Memory B cell (primary cell): ENCODE measurements around the gene PAAF1.
"Not testable (repeated sequence)": the region's sequence is repeated elsewhere in the genome, so short reads cannot be mapped to it uniquely, and the experiment has no call there.

Source experiments
- ATAC-seq: fragments of 150-1000 bp; cut with Tn5 transposase; 2 replicates; pipeline ENCODE4 v1.10.0; 2021; ENCODE audit warnings: low read depth, mild to moderate bottlenecking, moderate library complexity
- DNase-seq, 2 donors: peaks; one replicate each; pipeline ENCODE4 v3.0.0; 2022; ENCODE audit warnings: low spot score in 2 of 2
- H3K27ac Mint-ChIP-seq: one replicate; pipeline ENCODE4 v1.8.0; 2022; ENCODE audit warnings: mild to moderate bottlenecking, moderate library complexity, mixed read lengths
- H3K27me3 Mint-ChIP-seq: one replicate; pipeline ENCODE4 v1.8.0; 2022; ENCODE audit warnings: mixed read lengths
- H3K36me3 Mint-ChIP-seq: one replicate; pipeline ENCODE4 v1.8.0; 2022; ENCODE audit warnings: mild to moderate bottlenecking, mixed read lengths
- H3K4me1 Mint-ChIP-seq: one replicate; pipeline ENCODE4 v1.8.0; 2022; ENCODE audit warnings: mixed read lengths
- H3K4me3 Mint-ChIP-seq: one replicate; pipeline ENCODE4 v1.8.0; 2022; ENCODE audit warnings: mild to moderate bottlenecking, moderate library complexity, mixed read lengths
- H3K9me3 Mint-ChIP-seq: one replicate; pipeline ENCODE4 v1.8.0; 2022; ENCODE audit warnings: mixed read lengths

The PAAF1 gene

DNA sequence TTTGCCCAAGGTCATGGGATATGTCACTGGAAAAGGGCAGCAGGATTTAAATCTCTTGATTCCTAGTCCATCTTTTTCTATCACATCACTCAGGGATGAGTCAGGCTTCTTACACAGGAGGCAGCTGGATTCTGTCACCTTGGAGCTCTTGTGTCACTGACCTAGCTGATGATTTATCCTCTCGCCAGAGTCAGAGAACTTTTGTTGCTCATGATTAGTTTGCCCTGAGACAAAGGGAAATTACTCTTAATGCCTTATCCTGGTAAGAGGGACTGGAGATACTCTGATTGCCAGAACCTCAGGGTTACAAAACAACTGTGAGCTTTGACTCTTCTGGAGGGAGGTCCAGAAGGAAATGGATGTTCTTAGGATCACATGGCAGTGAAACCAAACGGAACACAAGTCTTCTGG lies 10.2 kb upstream of the PAAF1 start:
- H3K9me3 Mint-ChIP-seq, result no peaks in the 10 kb centered on the region
- DNase-seq (no peak), ATAC-seq (no peak)
- H3K4me3 Mint-ChIP-seq, result no peak overlapping the region
- H3K4me1 Mint-ChIP-seq, result peaks cover 2% of the 10 kb centered on the region
- H3K27me3 Mint-ChIP-seq, result no peaks in the 10 kb centered on the region
- peaks cover 19% of the 10 kb centered on the region for H3K36me3 Mint-ChIP-seq
- no peak overlapping the region for H3K27ac Mint-ChIP-seq

GRCh38 chr11:73869332-73869949 lies 7.4 kb upstream of the PAAF1 start:
- Mint-ChIP-seq H3K9me3 (no peaks in the 10 kb centered on the region), H3K4me1 (peaks cover 10% of the 10 kb centered on the region), H3K36me3 (peaks cover 17% of the 10 kb centered on the region), H3K27ac (no peak overlapping the region), H3K27me3 (no peaks in the 10 kb centered on the region), H3K4me3 (no peak overlapping the region)
- DNase-seq (no peak), ATAC-seq (no peak)

DNA sequence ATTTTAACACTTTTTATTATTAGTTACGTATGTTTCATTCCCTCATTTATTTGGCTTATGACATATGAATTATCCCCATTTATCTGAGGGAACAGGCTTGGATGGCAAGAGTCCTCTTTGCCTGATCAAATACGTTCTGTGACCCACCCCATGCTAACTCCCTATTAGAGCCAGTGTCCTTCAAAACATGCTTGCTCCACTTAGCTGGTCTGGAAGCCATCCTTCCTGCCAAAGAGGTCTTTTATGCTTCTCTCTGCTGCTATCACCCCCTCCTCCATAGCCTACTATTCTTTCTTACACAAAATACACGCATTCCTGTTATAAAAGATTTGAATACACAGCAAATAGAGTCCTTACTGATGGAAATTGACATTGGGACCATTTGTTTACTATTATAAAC lies 6.5 kb upstream of the PAAF1 start:
- H3K27me3 Mint-ChIP-seq, result no peaks in the 10 kb centered on the region
- no peaks in the 10 kb centered on the region for H3K9me3 Mint-ChIP-seq
- H3K4me3 Mint-ChIP-seq, result no peak overlapping the region
- peaks cover 13% of the 10 kb centered on the region for H3K36me3 Mint-ChIP-seq
- ATAC-seq (no peak), DNase-seq (no peak)
- no peak overlapping the region for H3K27ac Mint-ChIP-seq
- peaks cover 13% of the 10 kb centered on the region for H3K4me1 Mint-ChIP-seq

DNA sequence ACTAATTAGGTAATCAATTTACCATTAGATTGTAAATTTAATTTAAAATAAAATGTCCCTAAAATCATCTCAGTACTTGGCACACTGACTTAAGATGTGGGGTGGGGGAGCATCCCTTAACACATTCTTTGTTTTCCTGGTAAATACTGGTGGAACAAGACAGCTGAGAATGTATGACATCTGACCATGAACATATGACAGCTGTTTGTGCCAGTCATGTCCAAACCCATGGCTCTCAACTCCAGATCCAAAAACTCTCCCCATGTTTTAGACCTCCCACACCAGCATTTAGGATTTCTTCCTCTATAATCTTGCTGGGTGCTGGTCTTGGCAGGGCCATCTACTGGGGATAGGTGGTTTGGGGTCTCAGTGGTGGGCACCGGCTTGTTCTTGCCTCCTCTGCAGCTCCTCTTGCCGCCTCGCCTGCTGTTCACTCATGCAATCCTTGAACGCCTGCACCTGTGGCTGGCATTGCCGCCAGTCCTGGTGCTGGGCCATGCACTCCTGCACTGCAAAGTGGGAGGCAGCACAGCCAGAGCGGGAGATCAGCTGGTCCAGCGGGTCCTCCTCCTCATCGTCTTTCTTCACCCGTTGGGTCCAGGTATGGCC lies 3.9 kb upstream of the PAAF1 start:
- Mint-ChIP-seq H3K36me3 (peaks cover 11% of the 10 kb centered on the region), H3K4me1 (peaks cover 24% of the 10 kb centered on the region), H3K27me3 (no peaks in the 10 kb centered on the region), H3K4me3 (no peak overlapping the region), H3K9me3 (no peaks in the 10 kb centered on the region), H3K27ac (peak overlapping the region; percentile 55)
- ATAC-seq (no peak), DNase-seq (no peak)

- H3K36me3 Mint-ChIP-seq, result peaks cover 11% of the 10 kb centered on the region
Measured at GRCh38 chr11:73875380-73875779, 1.4 kb upstream of the PAAF1 start.

DNA sequence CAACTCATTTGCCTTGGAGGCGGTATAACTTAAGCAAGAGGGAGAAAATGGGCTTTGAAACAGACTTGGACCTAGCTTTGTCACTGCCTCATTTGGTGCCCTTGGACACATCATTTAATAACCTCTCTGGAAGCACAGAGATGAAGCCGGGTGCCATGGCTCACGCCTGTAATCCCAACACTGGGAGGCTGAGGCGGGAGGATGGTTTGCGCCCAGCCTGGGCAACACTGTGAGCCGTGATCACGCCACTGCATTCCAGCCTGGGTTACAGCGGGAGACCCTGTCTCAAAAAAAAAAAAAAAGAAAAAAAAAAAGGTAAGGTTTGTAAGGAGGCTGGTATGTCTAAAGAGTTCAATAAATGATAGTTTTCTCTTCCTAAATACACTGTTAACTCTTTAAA lies 959 bp upstream of the PAAF1 start:
- H3K27ac Mint-ChIP-seq, result peak overlapping the region; percentile 95
- peaks cover 11% of the 10 kb centered on the region for H3K36me3 Mint-ChIP-seq
- ATAC-seq, result no peak
- H3K4me1 Mint-ChIP-seq, result peaks cover 24% of the 10 kb centered on the region
- H3K4me3 Mint-ChIP-seq, result peak overlapping the region; percentile 99
- DNase-seq, result no peak
- no peaks in the 10 kb centered on the region for H3K27me3 Mint-ChIP-seq
- no peaks in the 10 kb centered on the region for H3K9me3 Mint-ChIP-seq

More at GRCh38 chr11:73875380-73875779, 1.4 kb upstream of the PAAF1 start:
- DNase-seq (no peak), ATAC-seq (no peak)
- Mint-ChIP-seq H3K27me3 (no peaks in the 10 kb centered on the region), H3K9me3 (no peaks in the 10 kb centered on the region), H3K4me1 (peaks cover 24% of the 10 kb centered on the region), H3K4me3 (peak overlapping the region; percentile 99), H3K27ac (peak overlapping the region; percentile 95)

GRCh38 chr11:73878771-73879170 lies 2.0 kb downstream of the PAAF1 start:
- Mint-ChIP-seq H3K36me3 (peaks cover 4% of the 10 kb centered on the region), H3K27ac (no peak overlapping the region), H3K4me1 (peaks cover 21% of the 10 kb centered on the region), H3K9me3 (no peaks in the 10 kb centered on the region), H3K27me3 (no peaks in the 10 kb centered on the region), H3K4me3 (no peak overlapping the region)
- DNase-seq (no peak), ATAC-seq (no peak)

GRCh38 chr11:73880449-73880848 lies 3.6 kb downstream of the PAAF1 start:
- H3K27ac Mint-ChIP-seq, DNase-seq, H3K9me3 Mint-ChIP-seq, H3K4me3 Mint-ChIP-seq, H3K27me3 Mint-ChIP-seq, H3K36me3 Mint-ChIP-seq, ATAC-seq: not testable (repeated sequence)
- H3K4me1 Mint-ChIP-seq, result peaks cover 12% of the 10 kb centered on the region

- no peak for DNase-seq
- H3K4me1 Mint-ChIP-seq, result peaks cover 5% of the 10 kb centered on the region
- H3K27ac Mint-ChIP-seq, result no peak overlapping the region
- no peaks in the 10 kb centered on the region for H3K27me3 Mint-ChIP-seq
- H3K36me3 Mint-ChIP-seq, result peaks cover 13% of the 10 kb centered on the region
- no peak overlapping the region for H3K4me3 Mint-ChIP-seq
- no peaks in the 10 kb centered on the region for H3K9me3 Mint-ChIP-seq
- no peak for ATAC-seq
Measured at GRCh38 chr11:73883856-73884255, 7.1 kb downstream of the PAAF1 start.

GRCh38 chr11:73888244-73888643 lies 11.4 kb downstream of the PAAF1 start:
- Mint-ChIP-seq H3K36me3 (peaks cover 25% of the 10 kb centered on the region), H3K27ac (no peak overlapping the region), H3K4me1 (peaks cover 4% of the 10 kb centered on the region), H3K27me3 (no peaks in the 10 kb centered on the region), H3K4me3 (no peak overlapping the region), H3K9me3 (no peaks in the 10 kb centered on the region)
- DNase-seq (no peak), ATAC-seq (no peak)

GRCh38 chr11:73889019-73889418 lies 12.2 kb downstream of the PAAF1 start:
- H3K4me3 Mint-ChIP-seq, result no peak overlapping the region
- no peaks in the 10 kb centered on the region for H3K9me3 Mint-ChIP-seq
- no peak overlapping the region for H3K27ac Mint-ChIP-seq
- no peak for ATAC-seq
- no peaks in the 10 kb centered on the region for H3K27me3 Mint-ChIP-seq
- H3K36me3 Mint-ChIP-seq, result peaks cover 19% of the 10 kb centered on the region
- peaks cover 2% of the 10 kb centered on the region for H3K4me1 Mint-ChIP-seq
- DNase-seq, result no peak

- Mint-ChIP-seq H3K36me3 (peaks cover 19% of the 10 kb centered on the region), H3K27me3 (no peaks in the 10 kb centered on the region), H3K4me3 (no peak overlapping the region), H3K27ac (no peak overlapping the region), H3K4me1 (peaks cover 2% of the 10 kb centered on the region), H3K9me3 (no peaks in the 10 kb centered on the region)
- DNase-seq (no peak), ATAC-seq (no peak)
Measured at GRCh38 chr11:73889536-73889935, 12.7 kb downstream of the PAAF1 start.

- no peaks in the 10 kb centered on the region for H3K4me1 Mint-ChIP-seq
- H3K4me3 Mint-ChIP-seq, result no peak overlapping the region
- ATAC-seq (no peak), DNase-seq (no peak)
- no peaks in the 10 kb centered on the region for H3K9me3 Mint-ChIP-seq
- H3K27ac Mint-ChIP-seq, result no peak overlapping the region
- H3K36me3 Mint-ChIP-seq, result peaks cover 17% of the 10 kb centered on the region
- H3K27me3 Mint-ChIP-seq, result no peaks in the 10 kb centered on the region
Measured at GRCh38 chr11:73893041-73893440, 16.2 kb downstream of the PAAF1 start.

DNA sequence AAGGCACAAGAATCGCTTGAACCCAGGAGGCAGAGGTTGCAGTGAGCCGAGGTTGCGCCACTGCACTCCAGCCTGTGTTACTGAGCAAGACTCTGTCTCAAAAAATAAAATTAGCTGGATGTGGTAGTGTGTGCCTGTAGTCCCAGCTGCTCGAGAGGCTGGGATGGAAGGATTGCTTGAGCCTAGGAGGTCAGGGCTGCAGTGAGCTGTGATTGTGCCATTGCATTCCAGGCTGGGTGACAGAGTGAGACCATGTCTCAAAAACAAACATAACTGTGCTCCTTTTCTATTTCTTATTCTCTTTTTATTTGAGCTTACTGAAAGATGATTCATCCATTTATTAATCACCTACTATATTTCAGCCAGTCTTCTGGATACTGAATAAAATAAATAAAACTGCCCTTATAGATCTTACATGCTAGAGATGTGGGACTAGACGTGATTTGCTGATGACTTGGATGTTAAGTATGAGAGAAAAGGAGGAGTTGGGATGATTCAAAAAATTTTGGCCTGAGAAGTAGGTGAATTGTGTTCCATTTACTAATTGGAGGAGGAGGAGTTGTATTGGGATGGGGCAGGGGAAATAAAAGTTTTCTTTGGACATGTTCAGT lies 18.0 kb downstream of the PAAF1 start:
- Mint-ChIP-seq H3K9me3 (no peaks in the 10 kb centered on the region), H3K36me3 (peaks cover 13% of the 10 kb centered on the region), H3K27ac (no peak overlapping the region), H3K27me3 (no peaks in the 10 kb centered on the region), H3K4me3 (no peak overlapping the region), H3K4me1 (no peaks in the 10 kb centered on the region)
- no peak for ATAC-seq
- DNase-seq, result no peak

- no peak overlapping the region for H3K4me3 Mint-ChIP-seq
- no peaks in the 10 kb centered on the region for H3K27me3 Mint-ChIP-seq
- no peak for DNase-seq
- no peaks in the 10 kb centered on the region for H3K9me3 Mint-ChIP-seq
- H3K36me3 Mint-ChIP-seq, result peaks cover 15% of the 10 kb centered on the region
- H3K27ac Mint-ChIP-seq, result no peak overlapping the region
- no peaks in the 10 kb centered on the region for H3K4me1 Mint-ChIP-seq
- ATAC-seq, result no peak
Measured at GRCh38 chr11:73902303-73902702, 25.5 kb downstream of the PAAF1 start.
